Liver (tissue), 9 donors: ENCODE measurements around the gene RAB5A. TPM values are rescaled to one million over a fixed set of nuclear protein-coding genes. Genes with fewer than 3 reads are reported as not detected.

Experiments
- DNase-seq: peaks from one replicate; pipeline ENCODE4 v3.0.0-alpha.2; 2017; ENCODE audit warnings: low spot score
- H3K27ac ChIP-seq, 2 donors: one replicate each; pipeline ENCODE4 v1.7.0; 2013; ENCODE audit warnings: inconsistent platforms in 2 of 2, low read length in 2 of 2, control low read depth in 1 of 2, low read depth in 1 of 2, mild to moderate bottlenecking in 1 of 2
- H3K27me3 ChIP-seq, 4 donors: one replicate each; pipeline versions ENCODE4 v1.6.1 to v1.7.0; 2013; ENCODE audit warnings: low read length in 3 of 4, inconsistent platforms in 1 of 4, mild to moderate bottlenecking in 1 of 4, moderate library complexity in 1 of 4; ENCODE audit not compliant: control insufficient read depth in 4 of 4, insufficient read depth in 4 of 4
- H3K36me3 ChIP-seq, 4 donors: one replicate each; pipeline versions ENCODE4 v1.6.1 to v1.7.0; 2013; ENCODE audit warnings: low read length in 3 of 4, mild to moderate bottlenecking in 3 of 4, low read depth in 1 of 4, moderate library complexity in 1 of 4; ENCODE audit not compliant: control insufficient read depth in 4 of 4, insufficient read depth in 3 of 4
- H3K4me1 ChIP-seq, 4 donors: one replicate each; pipeline versions ENCODE4 v1.6.1 to v1.7.0; 2013; ENCODE audit warnings: low read length in 3 of 4, mild to moderate bottlenecking in 3 of 4, moderate library complexity in 1 of 4; ENCODE audit not compliant: control insufficient read depth in 4 of 4, insufficient read depth in 4 of 4
- H3K4me3 ChIP-seq, 3 donors: one replicate each; pipeline versions ENCODE4 v1.6.1 to v1.7.0; 2013; ENCODE audit warnings: low read length in 3 of 3, control low read depth in 1 of 3, low read depth in 1 of 3, mild to moderate bottlenecking in 1 of 3
- H3K9ac ChIP-seq, 2 donors: one replicate each; pipeline ENCODE4 v1.7.0; 2013; ENCODE audit warnings: low read length in 2 of 2, mild to moderate bottlenecking in 2 of 2, moderate library complexity in 2 of 2, control low read depth in 1 of 2, low read depth in 1 of 2
- H3K9me3 ChIP-seq, 4 donors: one replicate each; pipeline versions ENCODE4 v1.6.1 to v1.7.0; 2013; ENCODE audit warnings: low read length in 3 of 4; ENCODE audit not compliant: control insufficient read depth in 4 of 4
- EGR1 ChIP-seq, 2 donors: IDR thresholded peaks; 2 replicates each; pipeline ENCODE4 v1.6.1; 2016 to 2018; ENCODE audit warnings: antibody characterized with exemption in 2 of 2, low read depth in 2 of 2
- FOXA1 ChIP-seq: IDR thresholded peaks from 2 replicates; pipeline ENCODE4 v1.6.1; 2016; ENCODE audit warnings: antibody characterized with exemption
- HNF4A ChIP-seq, 2 donors: conservative IDR thresholded peaks; 2 replicates each; pipeline ENCODE4 v1.6.1; 2016; ENCODE audit warnings: antibody characterized with exemption in 2 of 2, mild to moderate bottlenecking in 2 of 2
- HNF4G ChIP-seq: IDR thresholded peaks from 2 replicates; pipeline ENCODE4 v1.6.1; 2016; ENCODE audit warnings: antibody characterized with exemption
- JUND ChIP-seq, 2 donors: IDR thresholded peaks; 2 replicates each; pipeline ENCODE4 v1.6.1; 2016; ENCODE audit warnings: antibody characterized with exemption in 2 of 2
- NR2F2 ChIP-seq: IDR thresholded peaks from 2 replicates; pipeline ENCODE4 v1.6.1; 2016; ENCODE audit warnings: antibody characterized with exemption
- RAD21 ChIP-seq, 2 donors: IDR thresholded peaks; 2 replicates each; pipeline ENCODE4 v1.6.1; 2016; ENCODE audit warnings: antibody characterized with exemption in 2 of 2, mild to moderate bottlenecking in 2 of 2
- RXRA ChIP-seq, 2 donors: IDR thresholded peaks; 2 replicates each; pipeline ENCODE4 v1.6.1; 2017 to 2018; ENCODE audit warnings: antibody characterized with exemption in 2 of 2, mild to moderate bottlenecking in 1 of 2
- SP1 ChIP-seq: IDR thresholded peaks from 2 replicates; pipeline ENCODE4 v1.6.1; 2018; ENCODE audit warnings: antibody characterized with exemption, mild to moderate bottlenecking
- TAF1 ChIP-seq: conservative IDR thresholded peaks from 2 replicates; pipeline ENCODE4 v1.6.1; 2016; ENCODE audit warnings: antibody characterized with exemption, mild to moderate bottlenecking
- YY1 ChIP-seq: IDR thresholded peaks from 2 replicates; pipeline ENCODE4 v1.6.1; 2016; ENCODE audit warnings: antibody characterized with exemption, mild to moderate bottlenecking
- WGBS: extraction: QIAGEN DNeasy Blood & Tissue Kit; methylation state at CpG from one replicate; pipeline ENCODE4 v1.1.7; 2013; 5-methylcytosine and 5-hydroxymethylcytosine counted together
- polyA plus RNA-seq, 2 donors: library from polyadenylated mRNA; stranded (reverse) in 1 of 2; unstranded in 1 of 2; fragments of 200-250 nt in 1 of 2; fragments of >200 nt in 1 of 2; fragmentation: Nextera tagmentation in 1 of 2; extraction: Ambion mirVana in 1 of 2; gene quantifications; one replicate each; pipeline versions ENCODE4 v1.2.1 to v1.2.3, GENCODE V29; 2013 to 2015
- total RNA-seq, 2 donors: library from RNA; depleted of rRNA; stranded (reverse); fragments of >200 nt; gene quantifications; one replicate each; pipeline ENCODE4 v1.2.3, GENCODE V29; 2014
- TF ChIP-seq, protein P1 (sequence below): fragments of 150-350 bp; IDR thresholded peaks from 2 replicates; pipeline ENCODE4 v1.5.1; 2017; ENCODE audit warnings: improper control_type of control experiment, low read depth, low read length; ENCODE audit not compliant: missing input control
- TF ChIP-seq, protein P2 (sequence below): IDR thresholded peaks from 2 replicates; pipeline ENCODE4 v1.6.1; 2016; ENCODE audit warnings: antibody characterized with exemption
- TF ChIP-seq, protein P3 (sequence below): IDR thresholded peaks from 2 replicates; pipeline ENCODE4 v1.6.1; 2016; ENCODE audit warnings: antibody characterized with exemption
- TF ChIP-seq, protein P4 (sequence below): IDR thresholded peaks from 2 replicates; pipeline ENCODE4 v1.6.1; 2016; ENCODE audit warnings: antibody characterized with exemption
- TF ChIP-seq, protein P5 (sequence below): IDR thresholded peaks from 2 replicates; pipeline ENCODE4 v1.6.1; 2016; ENCODE audit warnings: antibody characterized with exemption, mild to moderate bottlenecking
- donor health status: healthy.
- donor health status: healthy.
- donor health status: healthy.
- donor health status: healthy.
- donor health status: healthy.

Gene RAB5A
- total and polyA plus RNA-seq, 4 donors: 15.2 to 37.9 (median 25.9) TPM

DNA sequence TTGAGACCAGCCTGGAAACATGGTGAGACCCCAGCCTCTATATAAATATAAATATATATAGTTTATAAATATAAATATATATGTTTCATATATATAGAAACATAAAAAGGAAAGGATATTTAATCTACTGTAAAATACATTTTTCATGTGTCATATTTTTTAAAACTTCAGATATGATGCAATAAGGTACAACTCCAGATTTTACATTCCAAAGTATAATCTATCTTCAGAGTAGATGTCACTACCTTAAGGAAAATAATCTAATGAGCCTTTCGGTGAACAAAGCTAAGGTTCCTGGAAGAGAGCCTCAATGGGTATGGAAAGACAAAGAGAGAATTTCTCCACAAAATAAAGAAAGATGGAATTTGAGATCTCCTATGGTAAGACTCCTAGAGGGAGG lies 29.7 kb upstream of the RAB5A start:
- WGBS: 97% methylated on average over 1 of the region's 1 CpG
- TF ChIP-seq, protein P1, sequence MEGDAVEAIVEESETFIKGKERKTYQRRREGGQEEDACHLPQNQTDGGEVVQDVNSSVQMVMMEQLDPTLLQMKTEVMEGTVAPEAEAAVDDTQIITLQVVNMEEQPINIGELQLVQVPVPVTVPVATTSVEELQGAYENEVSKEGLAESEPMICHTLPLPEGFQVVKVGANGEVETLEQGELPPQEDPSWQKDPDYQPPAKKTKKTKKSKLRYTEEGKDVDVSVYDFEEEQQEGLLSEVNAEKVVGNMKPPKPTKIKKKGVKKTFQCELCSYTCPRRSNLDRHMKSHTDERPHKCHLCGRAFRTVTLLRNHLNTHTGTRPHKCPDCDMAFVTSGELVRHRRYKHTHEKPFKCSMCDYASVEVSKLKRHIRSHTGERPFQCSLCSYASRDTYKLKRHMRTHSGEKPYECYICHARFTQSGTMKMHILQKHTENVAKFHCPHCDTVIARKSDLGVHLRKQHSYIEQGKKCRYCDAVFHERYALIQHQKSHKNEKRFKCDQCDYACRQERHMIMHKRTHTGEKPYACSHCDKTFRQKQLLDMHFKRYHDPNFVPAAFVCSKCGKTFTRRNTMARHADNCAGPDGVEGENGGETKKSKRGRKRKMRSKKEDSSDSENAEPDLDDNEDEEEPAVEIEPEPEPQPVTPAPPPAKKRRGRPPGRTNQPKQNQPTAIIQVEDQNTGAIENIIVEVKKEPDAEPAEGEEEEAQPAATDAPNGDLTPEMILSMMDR: no peak
- TF ChIP-seq FOXA1 (no peak), TAF1 (no peak), YY1 (no peak), NR2F2 (no peak), HNF4A (conservative IDR thresholded peaks at IDR 0.05) (no peak), RAD21 (IDR thresholded peaks at IDR 0.05) (no peak), SP1 (no peak), EGR1 (IDR thresholded peaks at IDR 0.05; ENCODE audit: low read depth in 2 of 2) (no peak), RXRA (IDR thresholded peaks at IDR 0.05) (no peak)
- TF ChIP-seq, protein P2, sequence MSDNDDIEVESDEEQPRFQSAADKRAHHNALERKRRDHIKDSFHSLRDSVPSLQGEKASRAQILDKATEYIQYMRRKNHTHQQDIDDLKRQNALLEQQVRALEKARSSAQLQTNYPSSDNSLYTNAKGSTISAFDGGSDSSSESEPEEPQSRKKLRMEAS: no peak
- TF ChIP-seq, protein P3, sequence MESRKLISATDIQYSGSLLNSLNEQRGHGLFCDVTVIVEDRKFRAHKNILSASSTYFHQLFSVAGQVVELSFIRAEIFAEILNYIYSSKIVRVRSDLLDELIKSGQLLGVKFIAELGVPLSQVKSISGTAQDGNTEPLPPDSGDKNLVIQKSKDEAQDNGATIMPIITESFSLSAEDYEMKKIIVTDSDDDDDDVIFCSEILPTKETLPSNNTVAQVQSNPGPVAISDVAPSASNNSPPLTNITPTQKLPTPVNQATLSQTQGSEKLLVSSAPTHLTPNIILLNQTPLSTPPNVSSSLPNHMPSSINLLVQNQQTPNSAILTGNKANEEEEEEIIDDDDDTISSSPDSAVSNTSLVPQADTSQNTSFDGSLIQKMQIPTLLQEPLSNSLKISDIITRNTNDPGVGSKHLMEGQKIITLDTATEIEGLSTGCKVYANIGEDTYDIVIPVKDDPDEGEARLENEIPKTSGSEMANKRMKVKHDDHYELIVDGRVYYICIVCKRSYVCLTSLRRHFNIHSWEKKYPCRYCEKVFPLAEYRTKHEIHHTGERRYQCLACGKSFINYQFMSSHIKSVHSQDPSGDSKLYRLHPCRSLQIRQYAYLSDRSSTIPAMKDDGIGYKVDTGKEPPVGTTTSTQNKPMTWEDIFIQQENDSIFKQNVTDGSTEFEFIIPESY: no peak
- TF ChIP-seq, protein P4, sequence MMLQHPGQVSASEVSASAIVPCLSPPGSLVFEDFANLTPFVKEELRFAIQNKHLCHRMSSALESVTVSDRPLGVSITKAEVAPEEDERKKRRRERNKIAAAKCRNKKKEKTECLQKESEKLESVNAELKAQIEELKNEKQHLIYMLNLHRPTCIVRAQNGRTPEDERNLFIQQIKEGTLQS: no peak
- TF ChIP-seq, protein P5, sequence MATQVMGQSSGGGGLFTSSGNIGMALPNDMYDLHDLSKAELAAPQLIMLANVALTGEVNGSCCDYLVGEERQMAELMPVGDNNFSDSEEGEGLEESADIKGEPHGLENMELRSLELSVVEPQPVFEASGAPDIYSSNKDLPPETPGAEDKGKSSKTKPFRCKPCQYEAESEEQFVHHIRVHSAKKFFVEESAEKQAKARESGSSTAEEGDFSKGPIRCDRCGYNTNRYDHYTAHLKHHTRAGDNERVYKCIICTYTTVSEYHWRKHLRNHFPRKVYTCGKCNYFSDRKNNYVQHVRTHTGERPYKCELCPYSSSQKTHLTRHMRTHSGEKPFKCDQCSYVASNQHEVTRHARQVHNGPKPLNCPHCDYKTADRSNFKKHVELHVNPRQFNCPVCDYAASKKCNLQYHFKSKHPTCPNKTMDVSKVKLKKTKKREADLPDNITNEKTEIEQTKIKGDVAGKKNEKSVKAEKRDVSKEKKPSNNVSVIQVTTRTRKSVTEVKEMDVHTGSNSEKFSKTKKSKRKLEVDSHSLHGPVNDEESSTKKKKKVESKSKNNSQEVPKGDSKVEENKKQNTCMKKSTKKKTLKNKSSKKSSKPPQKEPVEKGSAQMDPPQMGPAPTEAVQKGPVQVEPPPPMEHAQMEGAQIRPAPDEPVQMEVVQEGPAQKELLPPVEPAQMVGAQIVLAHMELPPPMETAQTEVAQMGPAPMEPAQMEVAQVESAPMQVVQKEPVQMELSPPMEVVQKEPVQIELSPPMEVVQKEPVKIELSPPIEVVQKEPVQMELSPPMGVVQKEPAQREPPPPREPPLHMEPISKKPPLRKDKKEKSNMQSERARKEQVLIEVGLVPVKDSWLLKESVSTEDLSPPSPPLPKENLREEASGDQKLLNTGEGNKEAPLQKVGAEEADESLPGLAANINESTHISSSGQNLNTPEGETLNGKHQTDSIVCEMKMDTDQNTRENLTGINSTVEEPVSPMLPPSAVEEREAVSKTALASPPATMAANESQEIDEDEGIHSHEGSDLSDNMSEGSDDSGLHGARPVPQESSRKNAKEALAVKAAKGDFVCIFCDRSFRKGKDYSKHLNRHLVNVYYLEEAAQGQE: no peak

DNA sequence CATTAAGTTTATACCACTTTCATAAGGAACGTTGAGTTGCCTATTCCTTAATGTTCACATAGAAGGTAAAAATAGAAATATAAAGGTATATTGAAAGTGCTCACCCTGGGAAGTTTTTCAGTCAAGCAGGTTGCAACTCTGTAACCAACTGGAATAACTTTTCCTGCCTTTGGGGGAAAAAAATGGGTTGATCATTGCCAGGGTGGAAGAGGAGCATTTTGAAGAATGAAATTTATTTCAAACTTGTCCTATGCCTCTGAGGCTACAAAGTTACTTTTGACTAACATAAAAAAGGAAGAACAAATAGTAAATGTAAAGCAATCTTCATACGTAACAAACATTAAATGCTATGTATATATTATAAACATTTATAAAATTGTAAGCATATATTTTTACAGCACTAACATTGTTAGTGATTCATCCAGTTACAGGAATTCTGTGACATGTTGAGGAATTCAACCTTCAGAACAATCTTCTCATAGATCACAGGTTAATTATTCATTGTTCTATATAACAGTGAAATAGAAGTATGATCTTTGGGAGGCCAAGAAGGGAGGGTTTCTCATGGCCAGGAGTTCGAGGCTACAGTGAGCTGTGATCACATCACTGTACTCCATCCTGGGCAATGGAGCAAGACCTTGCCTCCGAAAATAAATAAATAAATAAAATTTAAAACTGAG lies 26.4 kb upstream of the RAB5A start:
- Histone ChIP-seq H3K27ac (no peak overlapping the region), H3K9me3 (no peaks in the 10 kb centered on the region), H3K27me3 (no peaks in the 10 kb centered on the region), H3K36me3 (no peaks in the 10 kb centered on the region), H3K4me3 (no peak overlapping the region), H3K4me1 (no peaks in the 10 kb centered on the region), H3K9ac (no peak overlapping the region)
- no peak for TF ChIP-seq RXRA (IDR thresholded peaks at IDR 0.05)
- TF ChIP-seq, protein P4: no peak
- TF ChIP-seq RAD21 (IDR thresholded peaks at IDR 0.05): no peak
- TF ChIP-seq HNF4A (conservative IDR thresholded peaks at IDR 0.05): no peak
- TF ChIP-seq, protein P1: no peak
- no peak for TF ChIP-seq FOXA1
- TF ChIP-seq, protein P2: no peak
- TF ChIP-seq HNF4G: no peak
- TF ChIP-seq JUND (IDR thresholded peaks at IDR 0.05): no peak
- no peak for TF ChIP-seq TAF1
- WGBS: 86% methylated on average over 4 of the region's 4 CpGs
- no peak for DNase-seq

More for the DNA sequence above, 29.7 kb upstream of the RAB5A start:
- no peak overlapping the region for H3K27ac ChIP-seq
- H3K9me3 ChIP-seq: no peaks in the 10 kb centered on the region
- no peaks in the 10 kb centered on the region for H3K36me3 ChIP-seq
- no peak for DNase-seq
- H3K9ac ChIP-seq: no peak overlapping the region
- H3K4me3 ChIP-seq: no peak overlapping the region
- no peaks in the 10 kb centered on the region for H3K27me3 ChIP-seq
- H3K4me1 ChIP-seq: no peaks in the 10 kb centered on the region
